OCI-LY7 (cell line): ENCODE measurements around the gene KIAA0232. TPM values are rescaled to one million over a fixed set of nuclear protein-coding genes. Genes with fewer than 3 reads are reported as not detected.

ENCODE experiments used
- BruUV-seq: library from RNA; stranded (reverse); fragments of 400-500 nt; replicated peaks from 2 replicates; lab custom pipeline; 2021; lab: Mats Ljungman, UMichigan
- CTCF ChIA-PET: fragments of 300-600 bp; sonication (Branson Sonifier 250); formaldehyde crosslinking; loops from one replicate; lab custom pipeline; 2022; ENCODE audit warnings: antibody characterized with exemption; ENCODE audit not compliant: unreplicated experiment; lab: Charles Lee
- POLR2A ChIA-PET: fragments of 300-600 bp; sonication (Branson Sonifier 250); formaldehyde crosslinking; loops from one replicate; lab custom pipeline; 2022; ENCODE audit warnings: antibody characterized with exemption; lab: Charles Lee
- DNase-seq: peaks from one replicate; pipeline ENCODE4 v3.0.0-alpha.2; 2015; ENCODE audit warnings: low spot score
- H2AFZ ChIP-seq: fragments of 200-600 bp; sonication (generic), shearing (Covaris generic); 2 replicates; pipeline ENCODE4 v1.6.1; 2014; ENCODE audit warnings: mild to moderate bottlenecking, antibody characterized with exemption, low read length, moderate library complexity
- H3K27ac ChIP-seq: fragments of 200-600 bp; sonication (generic); 2 replicates; pipeline ENCODE4 v1.5.1; 2014; ENCODE audit warnings: mixed run types, low read depth, mild to moderate bottlenecking, moderate library complexity, low read length, inconsistent platforms; ENCODE audit not compliant: poor library complexity, severe bottlenecking
- H3K36me3 ChIP-seq: fragments of 200-600 bp; sonication (generic); 2 replicates; pipeline ENCODE4 v1.6.1; 2014; ENCODE audit warnings: mild to moderate bottlenecking, antibody characterized with exemption, low read length, moderate library complexity, mixed read lengths; ENCODE audit not compliant: insufficient read depth
- H3K4me1 ChIP-seq: fragments of 200-600 bp; sonication (generic); 2 replicates; pipeline ENCODE4 v1.5.1; 2014; ENCODE audit warnings: mild to moderate bottlenecking, low read length; ENCODE audit not compliant: insufficient read depth, poor library complexity, severe bottlenecking
- H3K4me2 ChIP-seq: fragments of 200-600 bp; sonication (generic); 2 replicates; pipeline ENCODE4 v1.6.1; 2014; ENCODE audit warnings: mild to moderate bottlenecking, low read length
- H3K4me3 ChIP-seq: fragments of 200-600 bp; sonication (generic); 2 replicates; pipeline ENCODE4 v1.5.1; 2014; ENCODE audit warnings: mild to moderate bottlenecking, low read depth, low read length; ENCODE audit not compliant: poor library complexity, severe bottlenecking
- H3K79me2 ChIP-seq: fragments of 200-600 bp; sonication (generic); 2 replicates; pipeline ENCODE4 v1.6.1; 2016; ENCODE audit warnings: low read depth, mild to moderate bottlenecking, low read length, moderate library complexity, mixed read lengths; ENCODE audit not compliant: insufficient read depth
- H3K9me2 ChIP-seq: fragments of 200-600 bp; sonication (generic); 2 replicates; pipeline ENCODE4 v1.6.1; 2016; ENCODE audit warnings: mild to moderate bottlenecking, low read length, mixed read lengths; ENCODE audit not compliant: insufficient read depth
- H3K9me3 ChIP-seq: fragments of 200-600 bp; sonication (generic); 2 replicates; pipeline ENCODE4 v1.6.1; 2014; ENCODE audit warnings: mild to moderate bottlenecking, mixed run types, low read length, mixed read lengths
- H4K20me1 ChIP-seq: fragments of 200-600 bp; sonication (generic); 2 replicates; pipeline ENCODE4 v1.6.1; 2014; ENCODE audit warnings: mild to moderate bottlenecking, antibody characterized with exemption, low read length, moderate library complexity, mixed read lengths; ENCODE audit not compliant: insufficient read depth
- CTCF ChIP-seq: fragments of 200-600 bp; sonication (generic); conservative IDR thresholded peaks from 2 replicates; pipeline ENCODE4 v1.5.1; 2014; ENCODE audit warnings: mild to moderate bottlenecking, antibody characterized with exemption, low read length, moderate library complexity, mixed read lengths
- EZH2phosphoT487 ChIP-seq: fragments of 200-600 bp; sonication (generic); IDR thresholded peaks from 2 replicates; pipeline ENCODE4 v1.6.1; 2018; ENCODE audit warnings: low read depth, borderline replicate concordance, mild to moderate bottlenecking, mixed run types, antibody characterized with exemption, low read length, moderate library complexity, mixed read lengths
- intact Hi-C: fragments of 100-400 bp; cut with micrococcal nuclease; formaldehyde crosslinking; loops from one replicate; pipeline ENCODE4 v1.10.0; 2022; ENCODE audit not compliant: unreplicated experiment
- total RNA-seq, 2 experiments: library from RNA; depleted of rRNA in 1 of 2; stranded (reverse); fragments of >200 nt in 1 of 2; shearing (Covaris generic) in 1 of 2; gene quantifications; 2 replicates each; pipeline ENCODE4 v1.2.3, GENCODE V29; 2014 to 2022

The KIAA0232 gene
- total RNA-seq, 2 experiments from 2014 or later: 7.5 to 13.5 TPM

GRCh38 chr4:6881908-6882307 lies 99.4 kb downstream of the KIAA0232 start:
- intact Hi-C loops: no loop called here
- ChIA-PET POLR2A (no interaction called here), CTCF (no interaction called here)
- Histone ChIP-seq H3K4me3 (no peak overlapping the region), H3K27ac (no peak overlapping the region), H3K36me3 (peaks cover 27% of the 10 kb centered on the region; the same call in 1 of the 2 replicates), H3K9me3 (no peaks in the 10 kb centered on the region), H2AFZ (no peak overlapping the region), H4K20me1 (no peaks in the 10 kb centered on the region), H3K4me2 (no peak overlapping the region), H3K4me1 (no peaks in the 10 kb centered on the region), H3K9me2 (no peaks in the 10 kb centered on the region), H3K79me2 (no peaks in the 10 kb centered on the region)
- no peak for DNase-seq
- TF ChIP-seq EZH2phosphoT487 (no peak), CTCF (no peak)
- no TSS peak for BruUV-seq

GRCh38 chr4:6884341-6884870 lies 101.9 kb downstream of the KIAA0232 start:
- no TSS peak for BruUV-seq

More at GRCh38 chr4:6884341-6884870, 101.9 kb downstream of the KIAA0232 start:
- no peak for TF ChIP-seq EZH2phosphoT487
- TF ChIP-seq CTCF: no peak
- no peak overlapping the region for H3K4me2 ChIP-seq
- no peak overlapping the region for H3K27ac ChIP-seq
- no peak overlapping the region for H3K4me3 ChIP-seq
- no peaks in the 10 kb centered on the region for H3K79me2 ChIP-seq
- peaks cover 17% of the 10 kb centered on the region; the same call in 1 of the 2 replicates for H3K36me3 ChIP-seq
- POLR2A ChIA-PET: interaction anchor here (0.6 to 1.3 kb wide), 3 partner anchors 12 to 150 kb away, joined by 3 to 4 read pairs (median 4); no protein-coding TSS in a partner anchor
- H3K9me3 ChIP-seq: no peaks in the 10 kb centered on the region
- no peaks in the 10 kb centered on the region for H3K9me2 ChIP-seq
- H3K4me1 ChIP-seq: no peaks in the 10 kb centered on the region
- intact Hi-C loops: no loop called here
- no peaks in the 10 kb centered on the region for H4K20me1 ChIP-seq
- DNase-seq: no peak
- CTCF ChIA-PET: no interaction called here
- H2AFZ ChIP-seq: no peak overlapping the region
